Activated CD4-positive, alpha-beta T cell treated with anti-CD3 and anti-CD28 coated beads for 4 hours (primary cell): Measurements from ENCODE around the gene HIPK2.

ENCODE experiments used
- DNase-seq, 2 donors: peaks; one replicate each; pipeline ENCODE4 v3.0.0-alpha.2; 2020

HIPK2 gene

DNA sequence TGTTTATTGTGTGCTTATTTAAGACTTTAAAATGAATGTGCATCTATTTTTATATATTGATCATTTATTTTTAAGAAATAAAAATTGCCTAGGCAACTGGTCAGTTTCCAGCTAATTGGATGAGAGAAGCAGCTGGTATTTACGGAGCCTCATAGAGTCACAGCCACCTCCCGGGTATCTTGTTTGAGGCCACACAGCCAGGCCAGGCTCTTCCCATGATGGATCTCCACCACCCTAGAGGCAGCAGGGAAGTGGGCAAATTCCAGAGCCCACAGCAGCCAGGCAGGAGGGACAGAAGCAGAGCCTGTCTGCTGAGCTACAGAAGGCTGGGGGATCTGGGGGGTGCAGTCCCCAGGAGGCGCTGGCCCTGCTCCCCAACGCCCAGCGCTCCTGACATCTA is 192.8 kb downstream of the HIPK2 start:
- no peak for DNase-seq

DNA sequence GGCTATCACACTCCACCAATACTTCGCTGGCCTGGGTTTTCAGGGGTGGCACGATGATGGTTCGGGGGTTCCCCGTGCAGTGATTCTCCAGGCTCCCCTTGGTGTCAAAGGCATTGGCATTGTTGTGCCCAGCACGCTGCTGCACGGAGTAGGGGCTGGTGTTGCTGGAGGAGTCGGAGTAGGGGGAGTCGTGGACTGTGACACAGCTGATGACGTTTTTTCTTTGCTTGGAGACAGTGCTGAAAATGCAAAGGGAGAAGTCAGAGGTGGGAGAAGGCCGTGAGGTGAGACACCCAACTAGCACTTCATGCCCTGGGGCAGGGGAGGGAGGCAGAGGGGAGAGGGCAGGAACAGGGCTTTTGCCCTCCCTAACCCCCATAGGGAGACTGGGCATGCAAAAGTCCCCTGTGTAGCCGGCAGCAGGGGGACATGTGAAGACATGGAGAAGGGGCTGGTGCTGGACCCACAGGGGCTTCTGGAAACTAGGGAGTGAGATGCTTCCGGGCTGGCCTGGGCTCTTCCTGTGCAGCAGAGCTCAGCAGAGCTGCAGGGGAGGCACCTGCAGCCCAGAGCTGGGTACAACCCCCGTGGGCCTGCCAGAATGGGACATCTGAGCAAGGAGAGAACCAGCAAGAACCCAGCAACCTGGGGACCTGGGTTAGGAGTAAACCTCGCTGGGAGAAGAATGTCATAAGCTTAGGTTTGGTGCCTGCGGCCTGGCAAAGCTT is 193.8 kb downstream of the HIPK2 start:
- no peak for DNase-seq

- no peak for DNase-seq
These were observed 195.1 kb downstream of the HIPK2 start for GRCh38 chr7:139582671-139583155.

- DNase-seq, result no peak
These were observed 195.6 kb downstream of the HIPK2 start for GRCh38 chr7:139582130-139582650.

GRCh38 chr7:139580435-139580834 is 197.4 kb downstream of the HIPK2 start:
- DNase-seq, result no peak

DNA sequence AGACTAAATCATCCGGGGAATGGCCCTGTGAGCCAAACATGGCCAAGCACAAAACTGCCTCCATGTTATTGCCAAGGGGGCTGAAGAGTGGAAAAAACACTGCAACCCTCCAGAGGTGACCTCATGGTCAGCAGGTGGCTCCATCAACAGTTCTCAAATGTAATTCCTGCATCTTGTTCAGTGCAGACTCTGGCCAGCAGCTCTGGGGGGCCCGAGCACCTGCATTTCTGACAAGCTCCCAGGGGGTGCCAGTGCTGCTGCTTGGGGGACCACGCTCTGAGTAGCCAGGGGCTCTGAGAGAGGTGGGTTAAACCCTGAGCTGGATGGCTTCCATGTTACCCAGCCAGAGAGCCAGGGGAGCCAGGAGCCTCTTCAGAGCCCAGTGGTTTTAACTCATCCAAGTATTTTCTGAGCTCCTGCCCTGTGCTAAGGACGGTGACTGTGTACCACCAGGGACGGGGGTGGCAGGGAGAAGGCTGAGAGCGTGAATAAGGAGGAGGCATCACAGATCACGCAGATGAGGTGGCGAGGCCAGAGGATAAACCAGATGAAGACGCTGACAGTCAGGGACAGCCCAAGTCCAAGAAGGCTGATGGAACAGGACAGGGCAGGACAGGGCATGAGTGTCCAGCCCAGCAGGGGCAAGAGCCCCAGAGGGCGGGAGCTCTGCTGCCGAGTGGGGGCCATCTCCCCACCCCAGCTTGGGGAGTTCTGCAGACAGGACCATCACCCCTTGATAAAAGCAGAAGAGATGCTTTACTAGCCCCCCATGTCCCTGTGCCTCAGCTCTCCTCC is 201.4 kb downstream of the HIPK2 start:
- DNase-seq, result no peak

- DNase-seq, result no peak
These were observed 202.5 kb downstream of the HIPK2 start for GRCh38 chr7:139575338-139575680.

GRCh38 chr7:139574618-139575337 is 203.0 kb downstream of the HIPK2 start:
- no peak for DNase-seq

GRCh38 chr7:139573871-139574270 is 203.9 kb downstream of the HIPK2 start:
- no peak for DNase-seq

GRCh38 chr7:139572704-139573385 is 205.0 kb downstream of the HIPK2 start:
- DNase-seq, result no peak

DNA sequence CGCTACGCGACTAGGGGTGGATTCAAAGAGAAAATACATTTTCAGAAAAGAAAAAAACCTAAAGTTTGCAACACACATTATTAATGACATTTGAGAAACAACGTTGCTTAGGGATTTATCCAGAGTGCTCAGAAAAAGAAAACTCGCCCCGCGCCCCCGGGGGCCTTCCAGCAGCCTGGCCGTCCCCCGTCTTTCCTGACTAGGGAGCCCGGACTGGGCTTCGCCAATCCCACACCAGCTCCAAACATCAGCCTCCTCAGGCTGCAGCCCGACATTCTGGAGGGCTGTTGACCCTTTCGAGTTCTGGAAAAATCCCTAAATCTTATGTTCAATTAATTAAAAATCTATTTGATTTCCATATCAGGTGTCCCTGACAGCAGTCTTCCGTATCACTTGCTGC is 205.7 kb downstream of the HIPK2 start:
- DNase-seq, result no peak

DNA sequence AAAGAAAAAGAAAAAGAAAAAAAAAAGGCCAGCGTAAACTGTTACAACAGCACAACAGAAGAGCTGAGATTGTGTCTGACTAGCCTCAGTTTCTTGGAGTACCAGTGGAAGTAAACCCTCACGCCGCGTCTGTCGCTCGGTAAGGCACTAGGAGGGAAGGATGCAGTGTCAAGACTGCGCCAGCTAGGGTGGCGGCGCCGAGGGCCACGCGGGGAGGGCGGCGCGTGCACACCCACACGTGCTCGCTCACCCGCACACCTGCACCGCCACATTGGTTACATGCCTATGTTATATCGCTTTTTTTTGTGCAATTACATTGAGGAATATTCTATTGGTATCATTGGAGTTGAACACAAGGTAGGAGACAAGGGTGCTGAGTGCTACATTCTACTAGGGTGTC is 206.1 kb downstream of the HIPK2 start:
- DNase-seq, result no peak

DNA sequence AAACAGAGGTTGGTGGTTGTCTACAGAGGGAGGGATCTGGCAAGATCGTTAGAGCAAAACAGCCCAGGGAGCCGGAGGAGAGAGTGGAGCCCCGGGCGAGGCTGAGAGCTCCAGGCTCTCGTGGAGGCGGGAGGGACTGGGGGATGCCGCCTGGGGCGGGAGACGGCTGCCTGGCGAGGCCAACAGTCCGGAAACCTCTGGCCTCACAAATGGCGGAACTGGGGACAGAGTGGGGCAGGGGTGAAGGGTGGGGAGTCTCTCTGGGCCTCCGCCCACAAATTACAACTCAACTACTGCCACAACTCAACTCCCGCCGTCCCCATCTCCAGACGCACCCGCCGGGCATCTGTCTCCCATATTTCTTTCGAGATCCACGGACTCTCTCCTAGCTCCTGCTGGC is 206.6 kb downstream of the HIPK2 start:
- no peak for DNase-seq

GRCh38 chr7:139570626-139571025 is 207.2 kb downstream of the HIPK2 start:
- DNase-seq, result no peak

- DNase-seq, result no peak
These were observed 207.7 kb downstream of the HIPK2 start for GRCh38 chr7:139570119-139570518.

- no peak for DNase-seq
These were observed 208.8 kb downstream of the HIPK2 start for GRCh38 chr7:139568813-139569490.

DNA sequence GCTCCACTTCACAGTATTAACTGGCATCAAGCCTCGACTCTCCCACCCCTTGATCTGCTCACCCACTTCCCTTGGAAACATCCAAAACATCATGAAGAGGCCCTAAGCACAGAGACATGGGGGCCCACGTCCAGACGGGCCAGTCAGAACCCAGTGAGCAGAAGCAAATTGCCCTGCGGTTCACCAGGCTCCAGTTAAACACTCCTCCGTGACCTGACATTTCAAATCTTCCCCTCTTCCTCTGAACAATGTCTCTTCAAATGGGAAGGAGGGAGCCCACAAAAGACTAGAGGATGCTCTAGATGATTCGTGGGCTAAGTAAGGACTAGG is 209.5 kb downstream of the HIPK2 start:
- no peak for DNase-seq

GRCh38 chr7:139567647-139568345 is 210.0 kb downstream of the HIPK2 start:
- no peak for DNase-seq

DNA sequence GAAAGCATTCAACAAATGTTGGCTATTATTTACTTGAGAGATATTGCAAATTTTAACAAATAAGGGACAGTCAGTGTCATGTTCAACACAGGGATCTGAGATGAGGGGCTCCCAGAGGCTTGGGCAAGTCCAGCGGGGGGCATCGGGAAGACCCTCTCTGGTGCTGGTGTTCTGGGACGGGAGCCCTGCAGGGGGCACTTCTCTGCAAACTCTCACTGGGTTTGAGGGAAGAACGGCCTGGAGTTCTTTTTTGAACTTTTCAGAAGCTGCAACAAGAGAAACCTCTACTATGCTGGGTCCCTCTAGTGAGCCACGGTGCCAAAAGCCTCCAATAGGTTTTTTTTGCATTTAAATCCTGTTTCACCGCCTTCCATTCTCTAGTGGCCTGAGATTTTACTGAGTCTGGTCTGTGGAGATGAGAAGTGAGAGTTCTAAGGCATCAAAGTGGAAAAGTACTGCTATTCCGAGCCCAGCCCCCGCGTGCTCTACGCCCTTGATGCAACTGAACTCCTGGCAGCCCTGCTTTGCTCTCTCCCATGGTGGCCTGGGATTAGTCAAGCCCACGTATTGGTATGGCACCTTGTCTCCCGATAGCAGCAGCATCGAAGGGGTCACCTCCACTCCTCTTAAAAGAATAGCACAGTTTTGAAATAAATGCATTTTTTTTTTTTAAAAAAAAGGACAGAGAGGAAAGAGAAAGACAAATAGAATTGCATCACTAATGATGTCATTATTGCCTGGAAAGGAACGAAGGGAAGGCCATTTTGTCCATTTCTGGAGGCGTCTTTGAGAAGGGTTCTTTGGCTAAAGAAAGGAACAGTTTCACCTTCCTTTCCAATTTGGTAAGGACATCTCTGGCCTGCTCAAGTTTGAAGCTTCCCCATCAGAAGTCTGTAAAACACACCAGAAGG is 210.8 kb downstream of the HIPK2 start:
- no peak for DNase-seq

DNA sequence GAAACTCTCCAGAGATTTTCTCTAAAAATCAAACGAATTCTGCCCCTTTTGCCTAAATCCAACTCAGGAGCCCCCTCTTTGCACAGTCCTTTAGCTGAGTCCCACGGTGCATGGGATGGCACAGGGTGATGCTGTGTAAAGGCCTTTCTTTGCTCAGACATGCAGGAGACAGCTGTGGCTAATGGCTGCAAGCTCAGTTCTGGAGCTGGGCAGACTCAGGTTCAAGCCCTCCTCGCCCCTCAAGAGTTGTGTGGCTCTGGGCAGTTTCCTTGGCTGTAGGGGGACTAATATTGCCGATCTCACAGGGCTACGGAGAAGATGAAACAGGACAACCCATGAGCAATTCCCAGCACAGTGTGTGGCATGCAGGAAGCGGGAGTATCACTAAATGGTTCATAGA is 211.7 kb downstream of the HIPK2 start:
- DNase-seq, result no peak

- DNase-seq, result no peak
These were observed 213.9 kb downstream of the HIPK2 start for GRCh38 chr7:139563856-139564255.
